Nephron (organoid): ENCODE results near the gene TMEM95.
"Not testable (repeated sequence)": the region's sequence is repeated elsewhere in the genome, so short reads cannot be mapped to it uniquely, and the experiment has no call there.

Experiments
- H3K27ac Mint-ChIP-seq, 3 experiments: 2 replicates each; pipeline ENCODE4 v1.8.0; 2020; ENCODE audit warnings: mixed read lengths in 3 of 3, mild to moderate bottlenecking in 2 of 3, moderate library complexity in 1 of 3
- H3K27me3 Mint-ChIP-seq: 2 replicates; pipeline ENCODE4 v1.8.0; 2021; ENCODE audit warnings: low read depth, mild to moderate bottlenecking, moderate library complexity, mixed read lengths
- H3K36me3 Mint-ChIP-seq: 2 replicates; pipeline ENCODE4 v1.8.0; 2020; ENCODE audit warnings: low read depth, mixed read lengths
- H3K4me1 Mint-ChIP-seq: 2 replicates; pipeline ENCODE4 v1.8.0; 2020; ENCODE audit warnings: mixed read lengths
- H3K4me3 Mint-ChIP-seq, 3 experiments: 2 replicates each; pipeline ENCODE4 v1.8.0; 2020; ENCODE audit warnings: mild to moderate bottlenecking in 3 of 3, mixed read lengths in 3 of 3, moderate library complexity in 2 of 3
- H3K9me3 Mint-ChIP-seq: 2 replicates; pipeline ENCODE4 v1.8.0; 2020; ENCODE audit warnings: mixed read lengths
- TF ChIP-seq, protein P1 (sequence below), 3 experiments: fragments of 200-600 bp; sonication (generic); IDR thresholded peaks; one replicate each; pipeline ENCODE4 v1.5.0; 2021; ENCODE audit warnings: antibody characterized with exemption in 3 of 3; ENCODE audit not compliant: unreplicated experiment in 3 of 3

TMEM95 gene

DNA sequence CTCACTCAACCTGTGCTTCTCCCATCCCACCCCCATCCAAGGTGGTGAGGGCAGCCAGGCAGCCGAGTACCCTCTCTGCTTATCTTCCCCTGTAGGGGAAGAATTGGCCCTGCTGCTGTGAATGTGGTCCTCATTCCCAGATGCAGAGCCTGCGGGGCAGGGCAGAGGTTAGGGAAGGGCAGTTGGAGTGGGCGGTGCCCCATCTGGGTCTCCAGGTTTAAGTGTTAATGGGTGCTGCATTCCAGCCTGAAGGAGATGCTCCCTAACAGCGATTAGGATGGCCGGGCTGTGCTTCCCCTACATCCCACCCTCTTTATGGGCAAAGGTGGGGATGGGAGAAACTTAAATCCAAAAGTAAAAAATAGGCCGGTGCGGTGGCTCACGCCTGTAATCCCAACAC is 12.1 kb downstream of the TMEM95 start:
- Mint-ChIP-seq H3K4me1 (no peaks in the 10 kb centered on the region), H3K27me3 (peaks cover 19% of the 10 kb centered on the region), H3K27ac (no peak overlapping the region), H3K4me3 (no peak overlapping the region), H3K36me3 (no peaks in the 10 kb centered on the region), H3K9me3 (no peaks in the 10 kb centered on the region)
- TF ChIP-seq, protein P1, sequence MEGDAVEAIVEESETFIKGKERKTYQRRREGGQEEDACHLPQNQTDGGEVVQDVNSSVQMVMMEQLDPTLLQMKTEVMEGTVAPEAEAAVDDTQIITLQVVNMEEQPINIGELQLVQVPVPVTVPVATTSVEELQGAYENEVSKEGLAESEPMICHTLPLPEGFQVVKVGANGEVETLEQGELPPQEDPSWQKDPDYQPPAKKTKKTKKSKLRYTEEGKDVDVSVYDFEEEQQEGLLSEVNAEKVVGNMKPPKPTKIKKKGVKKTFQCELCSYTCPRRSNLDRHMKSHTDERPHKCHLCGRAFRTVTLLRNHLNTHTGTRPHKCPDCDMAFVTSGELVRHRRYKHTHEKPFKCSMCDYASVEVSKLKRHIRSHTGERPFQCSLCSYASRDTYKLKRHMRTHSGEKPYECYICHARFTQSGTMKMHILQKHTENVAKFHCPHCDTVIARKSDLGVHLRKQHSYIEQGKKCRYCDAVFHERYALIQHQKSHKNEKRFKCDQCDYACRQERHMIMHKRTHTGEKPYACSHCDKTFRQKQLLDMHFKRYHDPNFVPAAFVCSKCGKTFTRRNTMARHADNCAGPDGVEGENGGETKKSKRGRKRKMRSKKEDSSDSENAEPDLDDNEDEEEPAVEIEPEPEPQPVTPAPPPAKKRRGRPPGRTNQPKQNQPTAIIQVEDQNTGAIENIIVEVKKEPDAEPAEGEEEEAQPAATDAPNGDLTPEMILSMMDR (IDR thresholded peaks at IDR 0.05; ENCODE audit: unreplicated experiment in 3 of 3): no peak

DNA sequence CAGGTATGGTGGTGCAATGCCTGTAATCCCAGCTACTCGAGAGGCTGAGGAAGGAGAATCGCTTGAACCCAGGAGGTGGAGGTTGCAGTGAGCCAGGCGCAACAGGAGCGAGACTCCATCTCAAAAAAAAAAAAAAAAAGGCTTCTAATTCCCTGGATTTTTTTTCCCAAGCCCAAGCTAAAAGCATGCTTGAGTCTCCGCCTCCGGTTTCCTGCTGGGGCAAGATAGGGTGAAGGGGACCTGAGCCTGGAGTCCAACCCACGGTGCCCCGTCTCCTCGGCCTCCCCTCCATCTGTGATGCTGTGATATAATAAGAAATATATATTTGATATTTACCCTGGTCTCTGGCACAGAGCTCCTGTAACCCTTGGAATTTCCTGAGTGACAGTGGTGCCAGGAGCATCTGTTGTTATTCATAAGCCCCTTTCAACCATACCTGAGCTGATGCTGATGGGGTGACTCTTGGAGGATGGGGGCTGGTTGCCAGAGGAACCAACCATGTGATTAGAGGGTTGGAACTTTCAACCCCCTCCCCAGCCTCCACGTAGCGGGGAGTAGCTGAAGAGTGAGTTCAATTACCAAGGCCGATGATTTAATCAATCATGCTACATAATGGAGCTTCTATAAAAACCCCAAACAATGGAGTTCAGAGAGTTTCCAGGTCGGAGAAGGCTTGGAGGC is 13.1 kb downstream of the TMEM95 start:
- H3K27ac Mint-ChIP-seq: no peak overlapping the region
- TF ChIP-seq, protein P1 (IDR thresholded peaks at IDR 0.05; ENCODE audit: unreplicated experiment in 3 of 3): no peak
- H3K4me1 Mint-ChIP-seq: no peaks in the 10 kb centered on the region
- H3K4me3 Mint-ChIP-seq: no peak overlapping the region
- no peaks in the 10 kb centered on the region for H3K9me3 Mint-ChIP-seq
- H3K36me3 Mint-ChIP-seq: no peaks in the 10 kb centered on the region
- peaks cover 17% of the 10 kb centered on the region for H3K27me3 Mint-ChIP-seq

DNA sequence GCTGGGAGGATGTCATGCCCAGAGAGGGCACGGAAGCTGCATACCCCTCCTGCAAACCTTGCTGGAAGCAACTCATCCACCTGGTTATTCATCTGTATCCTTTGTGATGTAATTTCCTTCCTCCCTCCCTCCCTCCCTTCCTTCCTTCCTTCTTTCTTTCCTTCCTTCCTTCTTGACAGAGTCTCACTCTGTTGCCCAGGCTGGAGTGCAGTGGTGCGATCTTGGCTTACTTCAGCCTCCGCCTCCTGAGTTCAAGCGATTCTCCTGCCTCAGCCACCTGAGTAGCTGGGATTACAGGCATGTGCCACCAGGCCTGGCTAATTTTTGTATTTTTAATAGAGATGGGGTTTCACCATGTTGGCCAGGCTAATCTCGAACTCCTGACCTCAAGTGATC is 13.6 kb downstream of the TMEM95 start:
- not testable (repeated sequence) for H3K4me3 Mint-ChIP-seq, H3K27ac Mint-ChIP-seq, H3K9me3 Mint-ChIP-seq, H3K4me1 Mint-ChIP-seq, H3K36me3 Mint-ChIP-seq
- H3K27me3 Mint-ChIP-seq: peaks cover 17% of the 10 kb centered on the region

DNA sequence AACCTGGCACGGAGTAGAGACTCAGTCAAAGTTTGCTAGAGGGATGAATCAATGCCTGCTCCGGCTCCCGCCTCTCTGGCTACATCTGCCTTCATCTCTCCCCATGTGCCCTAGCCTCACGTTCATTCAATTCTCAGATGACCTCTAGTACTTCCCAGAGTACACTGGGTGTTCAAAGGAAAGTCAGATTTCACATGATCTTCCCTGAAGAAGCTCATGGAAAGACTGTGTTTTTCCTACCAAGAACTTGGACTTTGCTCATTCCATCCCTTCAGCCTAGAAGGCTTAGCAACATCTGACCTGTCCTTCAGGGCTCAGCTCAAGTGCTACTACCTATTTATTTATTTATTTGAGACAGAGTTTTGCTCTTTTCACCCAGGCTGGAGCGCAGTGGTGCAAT is 14.9 kb downstream of the TMEM95 start:
- no peak overlapping the region for H3K27ac Mint-ChIP-seq
- H3K27me3 Mint-ChIP-seq: peaks cover 17% of the 10 kb centered on the region
- no peaks in the 10 kb centered on the region for H3K9me3 Mint-ChIP-seq
- no peaks in the 10 kb centered on the region for H3K36me3 Mint-ChIP-seq
- H3K4me3 Mint-ChIP-seq: no peak overlapping the region
- no peaks in the 10 kb centered on the region for H3K4me1 Mint-ChIP-seq
- TF ChIP-seq, protein P1 (IDR thresholded peaks at IDR 0.05; ENCODE audit: unreplicated experiment in 3 of 3): no peak

DNA sequence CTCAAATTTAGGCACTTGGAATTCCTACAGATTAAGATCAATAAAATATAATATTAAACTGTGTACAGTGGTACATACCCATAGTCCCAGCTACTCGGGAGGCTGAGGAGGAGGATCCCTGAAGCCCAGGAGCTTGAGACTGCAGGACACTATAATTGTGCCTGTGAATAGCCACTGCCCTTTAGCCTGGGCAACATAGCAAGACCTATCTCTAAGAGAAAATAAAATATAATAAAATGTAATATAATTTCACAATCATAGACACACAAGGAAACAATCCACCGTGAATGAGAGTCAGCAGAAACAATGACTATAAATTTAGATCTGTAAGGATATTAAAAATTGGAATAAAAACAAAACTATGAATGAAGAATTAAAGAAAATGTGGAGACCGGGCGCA is 15.9 kb downstream of the TMEM95 start:
- no peaks in the 10 kb centered on the region for H3K9me3 Mint-ChIP-seq
- no peaks in the 10 kb centered on the region for H3K36me3 Mint-ChIP-seq
- H3K27ac Mint-ChIP-seq: no peak overlapping the region
- no peak overlapping the region for H3K4me3 Mint-ChIP-seq
- peaks cover 17% of the 10 kb centered on the region for H3K27me3 Mint-ChIP-seq
- TF ChIP-seq, protein P1 (IDR thresholded peaks at IDR 0.05; ENCODE audit: unreplicated experiment in 3 of 3): no peak
- no peaks in the 10 kb centered on the region for H3K4me1 Mint-ChIP-seq

DNA sequence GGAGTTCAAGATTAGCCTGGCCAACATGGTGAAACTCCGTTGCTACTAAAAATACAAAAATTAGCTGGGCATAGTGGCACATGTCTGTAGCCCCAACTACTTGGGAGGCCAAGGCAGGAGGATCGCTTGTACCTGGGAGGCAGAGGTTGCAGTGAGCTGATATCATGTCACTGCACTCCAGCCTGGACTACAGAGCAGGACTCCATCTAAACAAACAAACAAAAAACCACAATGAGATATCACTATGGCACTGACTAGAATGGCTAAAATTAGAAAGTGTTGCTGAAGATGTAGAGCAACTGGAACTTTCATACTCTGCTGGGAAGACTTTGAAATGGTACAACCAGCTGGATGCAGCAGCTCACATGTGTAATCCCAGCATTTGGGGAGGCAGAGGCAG is 19.4 kb downstream of the TMEM95 start:
- H3K9me3 Mint-ChIP-seq: peaks cover 4% of the 10 kb centered on the region
- H3K4me1 Mint-ChIP-seq: no peaks in the 10 kb centered on the region
- H3K27me3 Mint-ChIP-seq: peaks cover 39% of the 10 kb centered on the region
- TF ChIP-seq, protein P1 (IDR thresholded peaks at IDR 0.05; ENCODE audit: unreplicated experiment in 3 of 3): no peak
- no peak overlapping the region for H3K27ac Mint-ChIP-seq
- no peaks in the 10 kb centered on the region for H3K36me3 Mint-ChIP-seq
- no peak overlapping the region for H3K4me3 Mint-ChIP-seq
